HG02798 (cell line): ENCODE measurements around the gene TRIM37.
"Not testable (repeated sequence)": the region's sequence is repeated elsewhere in the genome, so short reads cannot be mapped to it uniquely, and the experiment has no call there.

Experiments
- ATAC-seq: cut with Tn5 transposase; IDR thresholded peaks from one replicate; pipeline ENCODE4 v1.9.1; 2021; ENCODE audit warnings: mild to moderate bottlenecking; ENCODE audit not compliant: unreplicated experiment, poor library complexity

Gene TRIM37, protein sequence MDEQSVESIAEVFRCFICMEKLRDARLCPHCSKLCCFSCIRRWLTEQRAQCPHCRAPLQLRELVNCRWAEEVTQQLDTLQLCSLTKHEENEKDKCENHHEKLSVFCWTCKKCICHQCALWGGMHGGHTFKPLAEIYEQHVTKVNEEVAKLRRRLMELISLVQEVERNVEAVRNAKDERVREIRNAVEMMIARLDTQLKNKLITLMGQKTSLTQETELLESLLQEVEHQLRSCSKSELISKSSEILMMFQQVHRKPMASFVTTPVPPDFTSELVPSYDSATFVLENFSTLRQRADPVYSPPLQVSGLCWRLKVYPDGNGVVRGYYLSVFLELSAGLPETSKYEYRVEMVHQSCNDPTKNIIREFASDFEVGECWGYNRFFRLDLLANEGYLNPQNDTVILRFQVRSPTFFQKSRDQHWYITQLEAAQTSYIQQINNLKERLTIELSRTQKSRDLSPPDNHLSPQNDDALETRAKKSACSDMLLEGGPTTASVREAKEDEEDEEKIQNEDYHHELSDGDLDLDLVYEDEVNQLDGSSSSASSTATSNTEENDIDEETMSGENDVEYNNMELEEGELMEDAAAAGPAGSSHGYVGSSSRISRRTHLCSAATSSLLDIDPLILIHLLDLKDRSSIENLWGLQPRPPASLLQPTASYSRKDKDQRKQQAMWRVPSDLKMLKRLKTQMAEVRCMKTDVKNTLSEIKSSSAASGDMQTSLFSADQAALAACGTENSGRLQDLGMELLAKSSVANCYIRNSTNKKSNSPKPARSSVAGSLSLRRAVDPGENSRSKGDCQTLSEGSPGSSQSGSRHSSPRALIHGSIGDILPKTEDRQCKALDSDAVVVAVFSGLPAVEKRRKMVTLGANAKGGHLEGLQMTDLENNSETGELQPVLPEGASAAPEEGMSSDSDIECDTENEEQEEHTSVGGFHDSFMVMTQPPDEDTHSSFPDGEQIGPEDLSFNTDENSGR

DNA sequence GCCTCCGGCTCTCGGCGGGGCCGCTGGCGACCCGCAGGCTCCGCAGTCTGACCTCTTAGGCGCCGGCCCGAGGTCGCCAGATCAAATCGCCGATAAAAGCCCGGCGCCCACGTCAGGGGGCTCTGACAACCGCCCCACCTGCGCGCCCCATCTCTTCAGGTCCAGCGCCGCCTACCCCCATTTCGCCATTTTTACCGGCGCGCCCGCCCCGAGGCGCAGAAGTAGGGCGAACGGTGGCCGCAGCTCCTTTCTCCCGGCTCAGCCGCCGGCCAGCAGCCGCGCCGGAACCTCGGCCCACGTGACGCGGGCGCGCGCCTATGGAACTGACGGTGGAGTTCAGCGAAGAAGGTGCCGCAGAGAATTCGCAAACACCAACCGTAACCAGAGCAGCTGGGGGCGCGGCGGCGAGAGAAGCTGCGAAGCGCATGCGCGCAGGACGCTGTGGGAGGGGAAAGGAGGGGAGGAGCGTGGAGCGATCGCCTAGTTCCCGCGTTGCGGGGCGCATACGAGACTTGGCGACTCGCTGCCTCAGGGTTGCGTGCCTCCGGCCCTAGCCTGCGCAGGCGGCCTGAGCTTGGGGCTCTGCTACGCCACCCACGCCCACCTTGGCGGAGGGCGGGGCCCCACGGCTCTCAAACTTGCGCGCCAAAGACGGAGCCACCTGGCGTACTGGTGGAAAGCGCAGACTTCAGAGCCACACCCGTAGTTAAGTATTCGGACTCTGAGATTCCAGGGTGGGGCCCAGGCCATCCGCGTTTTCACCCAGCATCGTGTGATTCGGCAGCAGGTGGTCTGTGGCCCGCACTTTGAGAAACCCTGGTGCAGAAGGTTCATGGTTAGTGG, at the start of gene TRIM37:
TRIM37 (minus strand) TSS at position 418 of the 843 bp plus-strand sequence. CDS start 419 bp downstream, outside the sequence.
- peak; percentile 96 for ATAC-seq

DNA sequence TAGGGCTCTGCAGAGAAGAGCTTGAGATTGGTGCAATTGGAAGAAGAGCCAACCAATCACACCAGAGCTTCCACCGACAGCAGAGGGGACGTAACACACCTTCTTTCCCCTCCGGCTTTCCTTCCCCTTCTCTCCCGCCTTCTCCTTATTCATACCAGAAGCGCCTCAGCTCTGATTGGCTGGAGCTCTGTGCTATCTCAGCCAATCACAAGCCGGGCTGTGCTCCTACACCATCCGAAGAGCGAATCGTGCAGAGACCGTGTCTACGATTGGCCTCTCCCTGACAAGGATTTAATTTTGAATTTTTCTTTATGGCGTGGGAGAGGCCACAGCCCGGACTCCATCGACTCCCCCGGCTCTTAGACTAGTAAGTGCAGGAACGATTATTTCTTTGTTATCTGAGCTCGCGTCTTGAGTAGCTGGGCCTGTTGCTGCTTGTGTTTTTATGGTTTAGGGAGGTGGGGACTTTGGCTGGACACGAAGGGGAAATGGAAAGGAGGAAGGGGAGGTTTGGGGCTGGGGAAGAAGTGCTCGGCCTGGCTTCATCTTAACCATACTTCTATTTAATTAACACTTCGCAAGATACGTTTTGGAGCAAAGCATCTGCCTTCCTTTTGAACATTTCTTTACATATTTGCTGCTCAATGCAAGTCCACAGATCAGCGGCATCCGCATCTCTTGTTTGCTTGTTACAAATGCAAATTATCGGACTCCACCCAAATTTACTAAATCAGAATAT, 48.9 kb upstream of the TRIM37 start, which contains the start of gene PRR11:
PRR11 (plus strand) TSS at position 308 of the 739 bp plus-strand sequence. CDS start 14,007 bp downstream, outside the sequence.
- peak; percentile 90 for ATAC-seq

DNA sequence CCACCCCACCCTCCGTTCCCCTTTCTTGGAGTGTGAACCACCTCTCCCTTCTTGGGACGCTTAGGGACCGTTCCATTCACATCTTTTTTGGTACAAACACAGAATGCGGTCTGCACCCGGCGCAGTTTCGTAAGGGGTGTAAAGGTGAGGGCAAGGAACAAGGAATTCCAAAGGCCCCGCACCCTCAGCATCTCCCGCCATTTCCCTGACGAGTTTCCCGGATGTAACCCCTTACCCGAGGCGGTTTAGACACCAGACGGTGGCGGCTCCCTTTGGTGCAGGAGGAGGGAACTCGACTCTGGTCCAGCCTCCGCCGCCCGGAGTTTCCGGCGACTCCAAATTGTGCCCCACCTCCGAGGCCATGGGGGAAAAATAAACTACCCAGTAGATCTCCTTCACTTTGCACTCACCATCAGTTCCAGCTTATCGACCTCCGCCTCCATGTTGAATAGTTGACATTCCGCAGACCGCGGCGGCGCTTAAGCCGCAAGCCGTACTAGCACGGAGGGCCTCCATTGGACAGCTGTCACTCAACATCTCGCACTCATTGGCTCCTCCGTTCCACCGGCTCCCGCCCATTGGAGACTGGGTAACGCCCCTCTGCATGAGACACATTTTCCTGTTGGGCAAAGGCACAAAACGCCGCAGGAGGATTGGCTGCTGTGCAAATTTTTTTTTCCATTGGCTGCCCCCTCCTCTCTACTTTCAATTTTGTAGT, 48.2 kb upstream of the TRIM37 start, which contains the start of gene SKA2:
SKA2 (minus strand) TSS at position 466 of the 718 bp plus-strand sequence; CDS start at position 443, 23 bp downstream.
- ATAC-seq: peak; percentile 89

DNA sequence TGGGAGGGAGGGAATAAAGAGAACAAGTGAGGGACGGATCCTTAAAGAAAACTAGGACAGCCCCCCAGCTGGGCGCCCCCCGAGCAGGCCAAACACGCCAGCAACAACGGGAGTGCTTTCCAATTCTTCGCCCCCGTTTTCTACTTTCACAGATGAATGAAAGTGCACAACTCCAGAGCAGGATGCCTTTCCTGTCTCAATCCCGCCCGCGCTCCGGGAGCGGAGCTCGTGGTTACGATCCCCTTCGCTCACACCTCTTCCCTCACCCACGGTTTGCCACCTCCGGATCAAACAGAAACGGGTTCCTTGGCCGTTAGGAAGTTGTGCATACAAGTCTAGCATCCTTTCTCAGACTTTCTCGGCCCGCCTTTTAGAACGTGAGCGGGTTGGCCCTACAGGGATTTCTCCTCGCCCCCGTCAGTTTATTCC, 47.6 kb upstream of the TRIM37 start:
- ATAC-seq: no peak

DNA sequence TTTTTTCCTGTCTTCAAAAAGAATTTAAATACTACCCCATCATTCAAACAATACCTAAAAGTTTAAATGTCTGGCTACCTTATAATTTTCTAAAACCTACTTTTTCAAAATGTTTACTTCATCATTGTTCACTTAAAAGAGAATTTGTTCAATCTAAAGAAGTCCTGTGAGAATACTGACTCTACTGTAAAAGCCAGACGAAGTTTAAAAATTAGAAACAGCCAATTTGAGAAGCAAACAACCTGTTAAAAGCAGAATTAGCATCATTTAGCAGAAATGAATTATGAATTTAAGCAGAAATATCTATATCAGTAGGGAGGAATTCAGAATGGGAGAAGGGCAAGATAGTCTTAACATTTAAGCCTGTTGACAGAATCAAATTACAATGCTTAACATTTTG, 46.2 kb upstream of the TRIM37 start:
- no peak for ATAC-seq

DNA sequence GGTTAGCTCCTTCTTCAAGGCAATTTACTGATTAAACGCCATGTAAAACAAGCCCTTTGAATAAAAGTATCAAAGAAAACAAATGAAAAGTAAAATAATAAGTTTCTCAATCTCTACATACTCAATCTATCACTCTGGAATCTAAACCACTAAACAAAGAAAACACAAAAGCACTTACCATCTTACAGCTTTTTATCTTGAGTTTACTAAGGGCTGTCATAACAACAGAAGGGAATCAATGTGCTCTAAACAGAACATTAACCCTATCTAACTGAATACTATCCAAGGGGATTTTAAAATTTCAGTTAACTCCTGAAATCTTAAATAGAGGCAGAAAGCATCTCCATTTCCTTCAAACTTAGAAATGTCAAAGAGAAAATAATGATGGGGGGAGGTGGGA, 44.9 kb upstream of the TRIM37 start:
- ATAC-seq: no peak

DNA sequence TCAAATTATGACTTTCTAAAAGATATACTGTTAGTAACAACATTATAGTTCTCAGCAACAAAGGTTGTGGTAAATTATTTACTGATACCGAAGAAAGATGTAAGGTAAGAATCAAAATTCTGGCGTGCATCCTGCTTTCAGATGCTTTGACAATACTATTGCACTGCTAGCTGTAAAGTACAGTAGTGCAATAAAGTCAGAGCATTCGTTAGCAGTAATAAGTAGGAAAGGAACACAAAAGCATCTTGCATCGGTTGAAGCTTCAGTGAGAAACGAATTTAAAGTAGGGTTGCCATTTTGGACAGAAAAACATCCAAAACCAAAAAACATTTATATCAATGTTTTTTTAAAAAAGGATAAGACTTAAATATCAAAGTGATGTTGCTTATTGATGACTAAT, 44.3 kb upstream of the TRIM37 start:
- ATAC-seq: no peak

DNA sequence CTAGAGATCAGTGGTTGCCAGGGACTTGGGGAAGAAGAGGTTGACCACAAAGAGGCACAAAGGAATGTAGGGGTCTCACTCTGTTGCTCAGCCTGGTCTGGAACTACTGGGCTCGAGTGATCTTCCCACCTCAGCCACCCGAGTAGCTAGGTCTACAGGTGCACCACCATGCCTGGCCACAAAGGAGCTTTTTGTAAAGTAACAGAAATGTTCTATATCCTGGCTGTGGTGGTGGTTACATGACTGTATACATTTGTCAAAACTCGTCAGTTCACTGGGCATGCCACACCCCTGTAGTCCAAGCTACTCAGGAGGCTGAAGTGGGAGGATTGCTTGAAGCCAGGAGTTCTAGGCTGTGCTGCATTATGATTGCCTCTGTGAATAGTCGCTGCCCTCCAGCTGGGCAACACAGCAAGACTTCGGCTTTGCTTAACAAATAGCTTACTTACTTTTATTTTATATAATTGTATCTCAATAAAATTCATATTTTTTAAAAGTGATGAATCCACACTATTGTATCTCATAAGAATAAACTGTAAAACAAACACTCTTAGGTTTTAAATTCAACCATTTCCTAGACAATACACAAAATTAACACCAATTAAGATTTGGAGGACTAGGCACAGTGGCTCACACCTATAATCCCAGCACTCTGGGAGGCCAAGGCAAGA, 43.3 kb upstream of the TRIM37 start:
- ATAC-seq: no peak

DNA sequence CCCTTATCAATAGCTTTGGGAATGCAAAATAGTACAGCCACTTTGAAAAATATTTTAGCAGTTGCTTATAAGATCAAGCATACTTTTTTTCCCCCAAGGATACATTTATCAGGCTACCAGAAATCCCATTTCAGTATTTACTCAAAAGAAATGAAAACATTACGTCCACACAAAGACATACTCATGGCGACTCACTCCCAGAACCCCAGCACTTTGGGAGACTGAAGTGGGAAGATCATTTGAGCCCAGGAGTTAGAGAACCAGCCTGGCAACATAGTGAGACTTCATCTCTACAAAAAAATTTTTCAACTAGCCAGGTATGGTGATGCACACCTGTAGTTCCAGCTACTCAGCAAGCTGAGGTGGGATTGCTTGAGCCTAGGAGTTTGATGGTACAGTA, 42.4 kb upstream of the TRIM37 start:
- no peak for ATAC-seq

DNA sequence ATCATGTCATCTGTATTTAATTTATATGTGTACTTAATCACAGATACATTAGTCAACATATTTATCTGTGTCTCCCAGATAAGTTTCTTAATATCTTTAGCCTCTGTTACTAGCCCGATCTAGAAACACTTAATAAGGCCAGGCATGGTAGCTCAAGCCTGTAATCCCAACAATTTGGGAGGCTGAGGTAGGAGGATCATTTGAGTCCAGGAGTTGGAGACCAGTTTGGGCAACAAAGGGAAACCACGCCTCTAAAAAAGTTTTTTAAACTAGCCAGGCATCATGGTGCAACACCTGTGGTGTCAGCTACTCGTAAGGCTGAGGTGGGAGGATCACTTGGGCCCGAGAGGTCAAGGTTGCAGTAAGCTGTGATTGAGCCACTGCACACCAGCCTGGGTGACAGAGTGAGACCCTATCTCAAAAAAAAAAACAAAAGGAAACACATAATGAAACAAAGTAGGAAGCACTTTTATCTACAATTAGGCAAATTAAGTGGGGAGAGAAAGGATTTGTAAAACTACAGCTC, 39.0 kb upstream of the TRIM37 start:
- ATAC-seq: no peak

DNA sequence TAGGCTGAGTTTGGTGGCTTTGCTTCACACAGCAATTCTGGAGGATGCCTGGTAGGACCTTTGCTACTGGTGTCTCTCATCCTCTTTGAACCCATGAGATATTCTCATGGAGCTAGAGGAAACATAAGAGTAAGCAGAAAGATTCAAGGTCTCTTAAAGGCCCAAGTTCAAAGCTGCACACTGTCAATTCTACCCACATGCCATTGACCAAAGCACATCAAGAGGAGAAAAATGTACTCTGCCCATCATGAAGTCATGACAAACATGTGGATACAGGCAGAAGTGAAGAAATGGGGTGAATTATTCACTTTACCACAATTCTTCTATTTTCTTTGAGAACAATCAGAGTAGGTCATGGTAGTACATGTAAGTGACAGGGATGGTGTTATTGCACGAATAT, 35.2 kb upstream of the TRIM37 start:
- ATAC-seq: no peak

DNA sequence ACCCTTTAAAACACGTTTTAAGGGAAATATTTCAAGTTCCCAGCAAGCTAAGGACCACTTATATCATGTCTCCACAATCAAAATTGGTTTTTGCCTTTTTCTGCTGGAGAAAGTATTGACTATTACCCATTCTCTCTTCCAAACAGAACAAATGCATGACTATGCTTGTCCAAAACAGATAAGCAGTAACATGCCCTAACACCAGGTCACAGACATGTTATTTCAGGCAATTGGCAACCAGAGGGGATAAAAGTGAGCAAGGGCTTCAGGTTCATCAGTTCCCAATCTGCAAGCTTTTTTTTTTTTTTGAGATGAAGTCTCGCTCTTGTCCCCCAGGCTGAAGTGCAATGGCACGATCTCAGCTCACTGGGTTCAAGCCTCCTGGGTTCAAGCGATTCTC, 33.3 kb upstream of the TRIM37 start:
- no peak for ATAC-seq

DNA sequence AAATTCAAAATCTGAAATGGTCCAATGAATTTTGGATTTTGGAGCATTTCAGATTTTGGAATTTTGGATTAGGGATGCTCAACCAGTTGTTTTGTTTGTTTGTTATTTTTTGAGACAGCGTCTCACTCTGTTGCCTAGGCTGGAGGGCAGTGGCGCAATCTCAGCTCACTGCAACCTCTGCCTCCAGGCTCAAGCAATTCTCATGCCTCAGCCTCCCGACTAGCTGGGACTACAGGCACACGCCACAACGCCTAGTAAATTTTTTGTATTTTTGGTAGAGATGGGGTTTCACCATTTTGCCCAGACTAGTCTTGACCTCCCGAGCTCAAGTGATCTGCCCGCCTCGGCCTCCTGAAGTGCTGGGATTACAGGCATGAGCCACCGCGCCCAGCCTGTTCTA, 31.7 kb upstream of the TRIM37 start:
- ATAC-seq: not testable (repeated sequence)

DNA sequence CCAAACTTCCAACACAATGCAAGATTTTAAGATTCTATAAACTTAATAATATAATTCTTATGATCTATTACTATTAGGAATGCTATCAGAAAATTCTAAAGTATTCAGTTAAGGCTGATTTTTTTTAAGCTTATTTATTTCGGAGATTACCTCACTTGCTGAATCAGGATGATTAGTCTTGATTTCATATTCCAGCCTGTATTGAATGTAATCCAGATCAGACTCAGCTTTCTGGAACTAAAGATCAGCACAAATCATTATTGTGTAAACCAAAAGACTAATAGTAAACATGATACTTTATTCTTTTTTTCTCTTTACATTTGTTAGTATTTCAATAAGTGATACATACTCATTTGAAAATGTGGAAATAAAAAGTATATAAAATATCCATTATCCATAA, 24.5 kb upstream of the TRIM37 start:
- ATAC-seq: no peak

DNA sequence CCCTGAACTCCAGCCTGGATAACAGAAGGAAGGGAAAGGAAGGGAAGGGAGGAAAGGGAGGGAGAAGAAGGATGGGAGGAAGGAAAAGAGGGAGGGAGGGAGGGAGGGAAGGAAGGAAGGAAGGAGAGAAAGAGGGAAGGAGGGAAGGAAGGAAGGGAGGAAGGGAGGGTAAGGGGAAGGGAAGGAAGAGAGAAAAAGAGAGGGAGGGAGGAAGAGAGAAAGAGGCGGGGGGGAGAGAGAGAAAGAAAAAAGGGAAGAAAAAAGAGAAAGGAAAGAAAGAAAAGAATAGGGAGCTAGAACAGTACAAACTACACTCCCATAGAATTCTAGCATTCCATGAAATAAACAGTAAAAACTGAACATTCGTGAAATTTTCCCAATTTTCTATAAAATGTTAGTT, 23.1 kb upstream of the TRIM37 start:
- ATAC-seq: no peak

DNA sequence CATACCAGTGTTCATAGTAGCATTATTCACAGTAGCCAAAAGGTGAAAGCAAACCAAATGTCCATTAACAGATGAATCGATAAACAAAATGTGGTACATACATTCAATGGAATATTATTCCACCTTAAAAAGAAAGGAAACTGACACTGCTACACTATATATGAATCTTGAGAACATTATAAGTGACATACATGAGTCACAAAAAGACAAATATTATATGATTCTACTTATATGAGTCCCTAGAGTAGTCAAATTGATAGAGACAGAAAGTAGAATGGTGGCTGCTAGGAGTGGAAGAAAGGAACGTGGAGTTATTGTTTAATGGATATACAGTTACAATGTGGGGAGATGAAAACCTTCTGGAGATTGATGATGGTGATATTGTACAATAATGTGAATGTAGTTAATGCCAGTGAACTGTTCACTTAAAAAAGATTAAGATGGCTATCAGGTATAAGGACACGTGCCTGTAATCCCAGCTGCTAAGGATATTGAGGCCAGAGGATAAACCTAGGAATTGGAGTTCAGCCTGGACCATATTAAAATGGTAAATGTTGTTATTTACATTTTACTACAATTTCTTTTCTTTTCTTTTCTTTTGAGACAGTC, 20.2 kb upstream of the TRIM37 start:
- ATAC-seq: no peak

DNA sequence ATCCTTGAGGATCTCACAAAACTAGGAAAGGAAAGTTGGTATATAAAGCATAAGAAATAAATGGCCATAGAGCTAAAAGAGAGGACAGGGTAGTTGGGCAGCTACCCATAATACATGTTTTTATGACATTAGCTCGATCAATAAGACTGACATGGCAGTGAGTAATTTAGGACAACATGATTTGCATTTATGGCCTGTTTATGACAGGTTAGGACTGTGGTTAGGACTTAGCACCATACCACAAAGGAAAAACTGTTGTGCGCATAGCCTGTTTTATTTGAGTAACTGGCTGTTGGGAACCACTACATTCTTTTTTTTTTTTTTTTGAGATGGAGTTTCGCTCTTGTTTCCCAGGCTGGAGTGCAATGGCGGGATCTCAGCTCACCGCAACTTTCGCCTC, 18.0 kb upstream of the TRIM37 start:
- no peak for ATAC-seq
